Heart left ventricle (tissue), 13 donors: ENCODE measurements around the gene KCTD15.

Experiments used
- CTCF ChIP-seq, 12 donors: fragments of 200-600 bp; sonication (generic) in 4 of 12; IDR thresholded peaks; one replicate each; pipeline versions ENCODE4 v1.5.0 to v1.8.0; 2018 to 2022; ENCODE audit warnings: antibody characterized with exemption in 12 of 12, mild to moderate bottlenecking in 5 of 12
- POLR2A ChIP-seq, 2 donors: fragments of 450-650 bp; IDR thresholded peaks; one replicate each; pipeline ENCODE4 v1.6.1; 2017; ENCODE audit warnings: antibody characterized with exemption in 2 of 2, mild to moderate bottlenecking in 2 of 2, moderate library complexity in 2 of 2
- donor health status: ischemic (EF 13 %, LVEDD 7.1; RV severe dilation, severe dysfunction).
- donor health status: DM: no; HTN: yes; CAD: no.
- donor health status: DM: no; HTN: no; CAD: no.
- donor health status: ischemic (EF 25% LVEDD 6.9; RV normal size, moderate dysfunction).
- donor health status: ischemic (EF 25% LVEDD 5.7; RV mildly dilated, moderate dysfunction).
- donor health status: ischemic (EF 35%, LVEDD 5.7; RV mildly dilated, moderate dysfunction).
- donor health status: nonischemic (EF 11% LVEDD 7.7; RV severe dilation, severe dysfunction).
- donor health status: DM: yes; HTN: yes; CAD: no.
- donor health status: PGD.
- donor health status: ischemic (EF 29% LVEDD 5.4; RV normal size, mild dysfunction).
- donor health status: nonischemic (EF 23%, LVEDD 6.1; RV moderate dilation, normal function).

GRCh38 chr19:33759356-33759755 lies 37.3 kb upstream of the KCTD15 start:
- TF ChIP-seq POLR2A (IDR thresholded peaks at IDR 0.05) (no peak), CTCF (IDR thresholded peaks at IDR 0.05) (no peak)
